GM12878 (cell line): Measurements from ENCODE around the gene SLC27A5. TPM values are rescaled to one million over a fixed set of nuclear protein-coding genes. Genes with fewer than 3 reads are reported as not detected.

Experiments
- BHLHE40 ChIP-seq, 2 experiments: fragments of 450-650 bp in 1 of 2; IDR thresholded peaks; 2 replicates each; pipeline ENCODE4 v1.6.1; 2011 to 2017; ENCODE audit warnings: low read depth in 2 of 2, borderline replicate concordance in 1 of 2, improper control_type of control experiment in 1 of 2, low read length in 1 of 2, mild to moderate bottlenecking in 1 of 2
- NR2C1 ChIP-seq: fragments of 450-650 bp; IDR thresholded peaks from 2 replicates; pipeline ENCODE4 v1.6.1; 2017; ENCODE audit warnings: antibody characterized with exemption, mild to moderate bottlenecking, moderate library complexity
- RCOR1 ChIP-seq: conservative IDR thresholded peaks from 2 replicates; pipeline ENCODE4 v1.6.1; 2012; ENCODE audit warnings: low read depth, low read length, improper control_type of control experiment
- RELA ChIP-seq: fragments of 450-650 bp; IDR thresholded peaks from 2 replicates; pipeline ENCODE4 v1.8.0; 2014; ENCODE audit warnings: borderline replicate concordance; ENCODE audit not compliant: partially characterized antibody
- SIX5 ChIP-seq: IDR thresholded peaks from 2 replicates; pipeline ENCODE4 v1.6.1; 2011; ENCODE audit warnings: mild to moderate bottlenecking, low read depth, low read length, moderate library complexity; ENCODE audit not compliant: severe bottlenecking
- ZBED1 ChIP-seq: IDR thresholded peaks from 2 replicates; pipeline ENCODE4 v1.6.1; 2016; ENCODE audit warnings: borderline replicate concordance
- ZBTB4 ChIP-seq: fragments of 450-650 bp; formaldehyde crosslinking; IDR thresholded peaks from 2 replicates; pipeline ENCODE4 v1.4.0; 2022; ENCODE audit warnings: mild to moderate bottlenecking, moderate library complexity
- polyA plus RNA-seq, 11 experiments: library from polyadenylated mRNA; depleted of rRNA in 4 of 11; unstranded in 6 of 11; stranded (reverse) in 5 of 11; fragments of >200 nt; fragmentation: Nextera tagmentation in 4 of 11; fragmentation: Illumina TruSeq in 1 of 11; extraction: Ambion mirVana in 4 of 11; extraction: Trizol in 1 of 11; gene quantifications; 1 replicate in 1 of 11; 2 replicates in 10 of 11; pipeline versions ENCODE4 v1.2.1 to v1.2.3, GENCODE V29; 2011 to 2016; ENCODE audit warnings: inconsistent platforms in 2 of 11, missing spikeins in 2 of 11, low read depth in 1 of 11
- total RNA-seq, 4 experiments: library from RNA; depleted of rRNA in 3 of 4; stranded (reverse); fragments of >200 nt in 3 of 4; fragmentation: Illumina TruSeq in 1 of 4; extraction: Trizol in 1 of 4; gene quantifications; 2 replicates each; pipeline versions ENCODE4 v1.2.1 to v1.2.3, GENCODE V29; 2013 to 2021

Gene SLC27A5
- total and polyA plus RNA-seq, 10 of the 15 experiments (the other 5 are each of a cell fraction or from before 2014, with no cell fraction given) = 21.2 to 127 (median 31.8) TPM

- TF ChIP-seq RELA (no peak), BHLHE40 (IDR thresholded peaks at IDR 0.05; ENCODE audit: borderline replicate concordance in 1 of 2, low read depth in 2 of 2, low read length in 1 of 2) (no peak), ZBED1 (no peak), ZBTB4 (CRISPR knock-in tag) (no peak), SIX5 (no peak), RCOR1 (no peak), NR2C1 (no peak)
These were observed 58.0 kb downstream of the SLC27A5 start (continued) for GRCh38 chr19:58453743-58454142.
